GM19193 (cell line): Measurements from ENCODE around the gene NLGN4X.

Source experiments
- POLR2A ChIP-seq: IDR thresholded peaks from 4 replicates; pipeline ENCODE4 v1.6.1; 2011; ENCODE audit not compliant: insufficient read depth, insufficient read length; ENCODE audit errors: extremely low read depth

NLGN4X gene

GRCh38 chrX:6175914-6176313, 52.8 kb downstream of the NLGN4X start:
- TF ChIP-seq POLR2A = no peak

GRCh38 chrX:6170424-6170823, 58.2 kb downstream of the NLGN4X start:
- TF ChIP-seq POLR2A = no peak

- TF ChIP-seq POLR2A = no peak
Measured at GRCh38 chrX:6169407-6169806, 59.3 kb downstream of the NLGN4X start.

GRCh38 chrX:6163721-6164120, 64.9 kb downstream of the NLGN4X start:
- no peak for TF ChIP-seq POLR2A

- no peak for TF ChIP-seq POLR2A
Measured at GRCh38 chrX:6159468-6159867, 69.2 kb downstream of the NLGN4X start.

- TF ChIP-seq POLR2A = no peak
Measured at GRCh38 chrX:6151971-6152370, 76.7 kb downstream of the NLGN4X start.

- TF ChIP-seq POLR2A = no peak
Measured at GRCh38 chrX:6149060-6149872, 79.4 kb downstream of the NLGN4X start.

GRCh38 chrX:6134255-6134654, 94.4 kb downstream of the NLGN4X start:
- no peak for TF ChIP-seq POLR2A

GRCh38 chrX:6132970-6133369, 95.7 kb downstream of the NLGN4X start:
- TF ChIP-seq POLR2A = no peak

- no peak for TF ChIP-seq POLR2A
Measured at GRCh38 chrX:6131287-6131686, 97.4 kb downstream of the NLGN4X start.

- TF ChIP-seq POLR2A = no peak
Measured at GRCh38 chrX:6129195-6129594, 99.5 kb downstream of the NLGN4X start.

- no peak for TF ChIP-seq POLR2A
Measured at GRCh38 chrX:6120329-6120728, 108.3 kb downstream of the NLGN4X start.

GRCh38 chrX:6095469-6095868, 133.2 kb downstream of the NLGN4X start:
- TF ChIP-seq POLR2A = no peak

GRCh38 chrX:6074532-6074931, 154.1 kb downstream of the NLGN4X start:
- no peak for TF ChIP-seq POLR2A

GRCh38 chrX:6071731-6072130, 156.9 kb downstream of the NLGN4X start:
- TF ChIP-seq POLR2A = no peak

- no peak for TF ChIP-seq POLR2A
Measured at GRCh38 chrX:6067600-6067999, 161.1 kb downstream of the NLGN4X start.

GRCh38 chrX:6053141-6053540, 175.5 kb downstream of the NLGN4X start:
- no peak for TF ChIP-seq POLR2A
